Astrocyte (in vitro differentiated cells and primary cell): ENCODE data around the gene JOSD1. TPM values are rescaled to one million over a fixed set of nuclear protein-coding genes. Genes with fewer than 3 reads are reported as not detected.
A peak's percentile ranks its signal among the peaks of the same experiment; 100 is the strongest.

Experiments
- DNase-seq: peaks from one replicate; pipeline ENCODE4 v3.0.0-alpha.2; 2010; ENCODE audit warnings: low read depth
- FAIRE-seq: peaks from 2 replicates; lab custom pipeline; 2011; peaks lifted over from hg19 to GRCh38; lab: Jason Lieb, UNC
- H2AFZ ChIP-seq: 2 replicates; pipeline ENCODE4 v1.6.0; 2012; ENCODE audit warnings: low read depth, low read length, inconsistent platforms
- H3K27ac ChIP-seq: 2 replicates; pipeline ENCODE4 v1.5.1; 2011; ENCODE audit warnings: low read depth, low read length, inconsistent platforms
- H3K27me3 ChIP-seq: 2 replicates; pipeline ENCODE4 v1.6.0; 2011; ENCODE audit warnings: low read length, inconsistent platforms; ENCODE audit not compliant: insufficient read depth
- H3K36me3 ChIP-seq: 2 replicates; pipeline ENCODE4 v1.5.1; 2011; ENCODE audit warnings: low read length, inconsistent platforms; ENCODE audit not compliant: insufficient read depth
- H3K4me1 ChIP-seq: 2 replicates; pipeline ENCODE4 v1.5.1; 2011; ENCODE audit warnings: low read length, inconsistent platforms; ENCODE audit not compliant: insufficient read depth
- H3K4me2 ChIP-seq: 2 replicates; pipeline ENCODE4 v1.6.0; 2012; ENCODE audit warnings: low read length, inconsistent platforms
- H3K4me3 ChIP-seq: 2 replicates; pipeline ENCODE4 v1.5.1; 2011; ENCODE audit warnings: low read depth, mild to moderate bottlenecking, low read length, inconsistent platforms; ENCODE audit not compliant: insufficient read depth
- H3K79me2 ChIP-seq: 2 replicates; pipeline ENCODE4 v1.6.0; 2012; ENCODE audit warnings: mild to moderate bottlenecking, low read length, inconsistent platforms; ENCODE audit not compliant: insufficient read depth
- H3K9ac ChIP-seq: 2 replicates; pipeline ENCODE4 v1.6.0; 2012; ENCODE audit warnings: mild to moderate bottlenecking, low read length, inconsistent platforms
- H3K9me3 ChIP-seq: 2 replicates; pipeline ENCODE4 v1.5.1; 2012; ENCODE audit warnings: low read depth, mild to moderate bottlenecking, low read length, inconsistent platforms; ENCODE audit not compliant: insufficient read depth
- H4K20me1 ChIP-seq: 2 replicates; pipeline ENCODE4 v1.6.0; 2012; ENCODE audit warnings: low read length, inconsistent platforms; ENCODE audit not compliant: insufficient read depth
- H3K27ac Mint-ChIP-seq: one replicate; pipeline ENCODE4 v1.8.0; 2021; ENCODE audit warnings: mild to moderate bottlenecking, mixed read lengths; ENCODE audit not compliant: unreplicated experiment
- H3K27me3 Mint-ChIP-seq: one replicate; pipeline ENCODE4 v1.8.0; 2021; ENCODE audit warnings: low read depth, mixed read lengths; ENCODE audit not compliant: unreplicated experiment
- H3K36me3 Mint-ChIP-seq: one replicate; pipeline ENCODE4 v1.8.0; 2021; ENCODE audit warnings: low read depth, mixed read lengths; ENCODE audit not compliant: unreplicated experiment
- H3K4me1 Mint-ChIP-seq: one replicate; pipeline ENCODE4 v1.8.0; 2021; ENCODE audit warnings: low read depth, mixed read lengths; ENCODE audit not compliant: unreplicated experiment
- H3K4me3 Mint-ChIP-seq: one replicate; pipeline ENCODE4 v1.8.0; 2021; ENCODE audit warnings: mild to moderate bottlenecking, moderate library complexity, mixed read lengths; ENCODE audit not compliant: unreplicated experiment
- H3K9me3 Mint-ChIP-seq: one replicate; pipeline ENCODE4 v1.8.0; 2021; ENCODE audit warnings: mild to moderate bottlenecking, mixed read lengths; ENCODE audit not compliant: unreplicated experiment
- EZH2 ChIP-seq: IDR thresholded peaks from 2 replicates; pipeline ENCODE4 v1.6.1; 2012; ENCODE audit warnings: mild to moderate bottlenecking, low read length, inconsistent platforms; ENCODE audit not compliant: insufficient read depth
- total RNA-seq: library from RNA; stranded (reverse); gene quantifications from 2 replicates; pipeline ENCODE4 v1.2.1, GENCODE V29; 2021
- TF ChIP-seq, protein P1 (sequence below): IDR thresholded peaks from 2 replicates; pipeline ENCODE4 v1.5.1; 2011; ENCODE audit warnings: low read depth, mild to moderate bottlenecking, inconsistent platforms, low read length, moderate library complexity; ENCODE audit not compliant: insufficient read depth

JOSD1 gene
- total RNA-seq, 1 donor from 2014 or later = 45.6 TPM

DNA sequence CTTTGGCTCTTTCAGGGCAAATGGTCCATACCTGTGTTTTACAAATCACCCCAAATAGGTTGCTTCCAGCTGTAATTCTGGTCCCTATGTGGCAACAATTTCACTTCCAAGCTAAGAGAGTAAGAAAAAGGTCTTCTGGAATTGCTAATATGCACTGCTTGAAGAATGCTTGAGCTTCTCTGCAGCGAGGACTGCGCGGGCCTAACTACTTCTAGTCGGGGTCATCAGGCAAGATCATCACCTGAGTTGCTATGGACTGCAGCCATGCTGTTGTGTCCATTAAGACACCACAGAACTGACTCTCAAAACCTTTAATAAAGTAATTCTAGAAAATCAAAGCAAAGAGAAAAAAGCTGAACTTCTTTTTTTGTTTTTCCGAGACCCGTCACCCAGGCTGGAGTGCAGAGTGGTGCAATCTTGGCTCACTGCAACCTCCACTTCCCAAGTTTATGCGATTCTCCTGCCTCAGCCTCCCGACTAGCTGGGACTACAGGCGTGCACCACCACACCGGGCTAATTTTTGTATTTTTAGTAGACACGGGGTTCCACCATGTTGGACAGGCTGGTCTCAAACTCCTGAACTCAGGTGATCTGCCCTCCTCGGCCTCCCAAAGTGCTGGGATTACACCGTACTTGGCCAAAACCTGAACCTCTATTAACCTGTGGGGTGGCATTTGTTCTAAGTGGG is 2.2 kb downstream of the JOSD1 start:
- Histone ChIP-seq H3K4me1 (peaks cover 42% of the 10 kb centered on the region), H3K4me2 (peak overlapping the region; percentile 96), H4K20me1 (peaks cover 36% of the 10 kb centered on the region), H3K9ac (peak overlapping the region; percentile 99), H3K9me3 (no peaks in the 10 kb centered on the region), H3K79me2 (peaks cover 60% of the 10 kb centered on the region), H2AFZ (no peak overlapping the region), H3K27me3 (no peaks in the 10 kb centered on the region), H3K27ac (peak overlapping the region; percentile 97), H3K36me3 (peaks cover 4% of the 10 kb centered on the region), H3K4me3 (peak overlapping the region; percentile 76)
- H3K27me3 Mint-ChIP-seq = no peaks in the 10 kb centered on the region
- peak overlapping the region; percentile 66 for H3K27ac Mint-ChIP-seq
- H3K9me3 Mint-ChIP-seq = no peaks in the 10 kb centered on the region
- no peak for TF ChIP-seq EZH2
- TF ChIP-seq, protein P1, sequence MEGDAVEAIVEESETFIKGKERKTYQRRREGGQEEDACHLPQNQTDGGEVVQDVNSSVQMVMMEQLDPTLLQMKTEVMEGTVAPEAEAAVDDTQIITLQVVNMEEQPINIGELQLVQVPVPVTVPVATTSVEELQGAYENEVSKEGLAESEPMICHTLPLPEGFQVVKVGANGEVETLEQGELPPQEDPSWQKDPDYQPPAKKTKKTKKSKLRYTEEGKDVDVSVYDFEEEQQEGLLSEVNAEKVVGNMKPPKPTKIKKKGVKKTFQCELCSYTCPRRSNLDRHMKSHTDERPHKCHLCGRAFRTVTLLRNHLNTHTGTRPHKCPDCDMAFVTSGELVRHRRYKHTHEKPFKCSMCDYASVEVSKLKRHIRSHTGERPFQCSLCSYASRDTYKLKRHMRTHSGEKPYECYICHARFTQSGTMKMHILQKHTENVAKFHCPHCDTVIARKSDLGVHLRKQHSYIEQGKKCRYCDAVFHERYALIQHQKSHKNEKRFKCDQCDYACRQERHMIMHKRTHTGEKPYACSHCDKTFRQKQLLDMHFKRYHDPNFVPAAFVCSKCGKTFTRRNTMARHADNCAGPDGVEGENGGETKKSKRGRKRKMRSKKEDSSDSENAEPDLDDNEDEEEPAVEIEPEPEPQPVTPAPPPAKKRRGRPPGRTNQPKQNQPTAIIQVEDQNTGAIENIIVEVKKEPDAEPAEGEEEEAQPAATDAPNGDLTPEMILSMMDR = no peak
- peaks cover 11% of the 10 kb centered on the region for H3K36me3 Mint-ChIP-seq
- H3K4me1 Mint-ChIP-seq = peaks cover 34% of the 10 kb centered on the region
- DNase-seq (no peak), FAIRE-seq (no peak)
- H3K4me3 Mint-ChIP-seq = peak overlapping the region; percentile 97

GRCh38 chr22:38697425-38698089 is 3.2 kb downstream of the JOSD1 start:
- no peaks in the 10 kb centered on the region for H3K27me3 Mint-ChIP-seq
- FAIRE-seq (no peak), DNase-seq (peak; percentile 69)
- Histone ChIP-seq H3K27ac (peak overlapping the region; percentile 92), H3K27me3 (no peaks in the 10 kb centered on the region), H3K9ac (peak overlapping the region; percentile 79), H3K4me3 (peak overlapping the region; percentile 76), H3K4me2 (peak overlapping the region; percentile 96), H2AFZ (no peak overlapping the region), H3K79me2 (peaks cover 70% of the 10 kb centered on the region), H3K9me3 (no peaks in the 10 kb centered on the region), H3K4me1 (peaks cover 42% of the 10 kb centered on the region), H4K20me1 (peaks cover 45% of the 10 kb centered on the region), H3K36me3 (peaks cover 4% of the 10 kb centered on the region)
- peaks cover 34% of the 10 kb centered on the region for H3K4me1 Mint-ChIP-seq
- TF ChIP-seq EZH2 = no peak
- TF ChIP-seq, protein P1 = no peak
- peak overlapping the region; percentile 97 for H3K4me3 Mint-ChIP-seq
- H3K36me3 Mint-ChIP-seq = peaks cover 12% of the 10 kb centered on the region
- no peaks in the 10 kb centered on the region for H3K9me3 Mint-ChIP-seq
- H3K27ac Mint-ChIP-seq = peak overlapping the region; percentile 85
